SK-N-SH (cell line): ENCODE data around the gene NPW. TPM values are rescaled to one million over a fixed set of nuclear protein-coding genes. Genes with fewer than 3 reads are reported as not detected.
A peak's percentile ranks its signal among the peaks of the same experiment; 100 is the strongest.

Experiments
- CTCF ChIA-PET: fragments of 300-600, 350-600 bp; formaldehyde crosslinking; extraction: SDS; loops from one replicate; lab custom pipeline; 2021; lab: Yijun Ruan, JAX
- POLR2A ChIA-PET: fragments of 350-600 bp; sonication (Branson Sonifier 250); formaldehyde crosslinking; extraction: SDS; loops from one replicate; lab custom pipeline; 2020; ENCODE audit warnings: antibody characterized with exemption, inconsistent platforms; lab: Yijun Ruan, JAX
- DNase-seq: peaks from one replicate; pipeline ENCODE4 v3.0.0; 2012
- H2AFZ ChIP-seq: fragments of 200-600 bp; sonication (generic); 2 replicates; pipeline ENCODE4 v1.8.1; 2016; ENCODE audit warnings: antibody characterized with exemption, mild to moderate bottlenecking, low read depth
- H3F3A ChIP-seq: fragments of 200-600 bp; sonication (generic); replicated peaks from 2 replicates; pipeline ENCODE3; 2016; ENCODE audit warnings: antibody characterized with exemption, mild to moderate bottlenecking; ENCODE audit not compliant: insufficient read depth
- H3K27ac ChIP-seq, 2 experiments: fragments of 200-500 bp in 1 of 2; fragments of 200-600 bp in 1 of 2; sonication (Bioruptor generic) in 1 of 2; sonication (generic), shearing (Covaris generic) in 1 of 2; 2 replicates each; pipeline versions ENCODE4 v1.5.1 to v1.6.1; 2014 to 2016; ENCODE audit warnings: low read depth in 2 of 2, inconsistent platforms in 1 of 2, low read length in 1 of 2, mild to moderate bottlenecking in 1 of 2, mixed read lengths in 1 of 2
- H3K27me3 ChIP-seq: fragments of 200-600 bp; sonication (generic), shearing (Covaris generic); 2 replicates; pipeline ENCODE4 v1.6.1; 2016; ENCODE audit warnings: mixed run types; ENCODE audit not compliant: insufficient read depth
- H3K36me3 ChIP-seq, 2 experiments: fragments of 200-500 bp in 1 of 2; fragments of 200-600 bp in 1 of 2; sonication (Bioruptor generic) in 1 of 2; sonication (generic) in 1 of 2; replicated peaks in 1 of 2; 2 replicates each; pipeline versions ENCODE3 to v1.5.1; 2014 to 2016; ENCODE audit warnings: low read length in 1 of 2, mild to moderate bottlenecking in 1 of 2; ENCODE audit not compliant: insufficient read depth in 2 of 2, control insufficient read depth in 1 of 2
- H3K4me1 ChIP-seq, 2 experiments: fragments of 200-500 bp in 1 of 2; fragments of 200-600 bp in 1 of 2; sonication (Bioruptor generic) in 1 of 2; sonication (generic), shearing (Covaris generic) in 1 of 2; 2 replicates each; pipeline versions ENCODE4 v1.5.1 to v1.6.1; 2014 to 2016; ENCODE audit warnings: low read depth in 1 of 2, low read length in 1 of 2, mixed run types in 1 of 2; ENCODE audit not compliant: insufficient read depth in 2 of 2, control insufficient read depth in 1 of 2
- H3K4me2 ChIP-seq: fragments of 200-600 bp; sonication (generic), shearing (Covaris generic); 2 replicates; pipeline ENCODE4 v1.6.1; 2017; ENCODE audit warnings: mixed run types
- H3K4me3 ChIP-seq, 2 experiments: fragments of 200-500 bp in 1 of 2; fragments of 200-600 bp in 1 of 2; sonication (Bioruptor generic) in 1 of 2; sonication (generic), shearing (Covaris generic) in 1 of 2; 2 replicates each; pipeline versions ENCODE4 v1.5.1 to v1.8.1; 2014 to 2016; ENCODE audit warnings: low read depth in 2 of 2, inconsistent platforms in 1 of 2, low read length in 1 of 2, mild to moderate bottlenecking in 1 of 2, mixed read lengths in 1 of 2, moderate library complexity in 1 of 2
- H3K79me2 ChIP-seq: fragments of 200-600 bp; sonication (generic); 2 replicates; pipeline ENCODE4 v1.8.1; 2017; ENCODE audit warnings: mild to moderate bottlenecking; ENCODE audit not compliant: insufficient read depth
- H3K9ac ChIP-seq: fragments of 200-600 bp; sonication (generic); 2 replicates; pipeline ENCODE4 v1.6.1; 2017; ENCODE audit warnings: mixed run types
- H3K9me2 ChIP-seq: fragments of 200-600 bp; sonication (generic); 2 replicates; pipeline ENCODE4 v1.6.1; 2017; ENCODE audit warnings: mixed run types
- H3K9me3 ChIP-seq: fragments of 200-600 bp; sonication (generic); 2 replicates; pipeline ENCODE4 v1.6.1; 2017; ENCODE audit warnings: mixed run types, mild to moderate bottlenecking, moderate library complexity
- H4K20me1 ChIP-seq: fragments of 200-600 bp; sonication (generic); 2 replicates; pipeline ENCODE4 v1.6.1; 2017; ENCODE audit warnings: mild to moderate bottlenecking, mixed run types; ENCODE audit not compliant: insufficient read depth
- ELF1 ChIP-seq: IDR thresholded peaks from 2 replicates; pipeline ENCODE4 v1.4.0; 2012
- EP300 ChIP-seq, 2 experiments: IDR thresholded peaks; 2 replicates each; pipeline versions ENCODE4 v1.4.0 to v1.6.1; 2012; ENCODE audit warnings: borderline replicate concordance in 1 of 2, low read depth in 1 of 2, low read length in 1 of 2
- FOXM1 ChIP-seq: IDR thresholded peaks from 2 replicates; pipeline ENCODE4 v1.4.0; 2012; ENCODE audit warnings: low read depth, mild to moderate bottlenecking
- GABPA ChIP-seq: IDR thresholded peaks from 2 replicates; pipeline ENCODE4 v1.4.0; 2012; ENCODE audit warnings: low read depth, mild to moderate bottlenecking
- IRF3 ChIP-seq: fragments of 150-350 bp; IDR thresholded peaks from 2 replicates; pipeline ENCODE4 v1.6.1; 2016; ENCODE audit warnings: mild to moderate bottlenecking, low read depth, low read length
- JUND ChIP-seq: IDR thresholded peaks from 2 replicates; pipeline ENCODE4 v1.4.0; 2012
- NFIC ChIP-seq: IDR thresholded peaks from 2 replicates; pipeline ENCODE4 v1.4.0; 2012; ENCODE audit warnings: borderline replicate concordance
- PBX3 ChIP-seq: IDR thresholded peaks from 2 replicates; pipeline ENCODE4; 2012
- USF1 ChIP-seq: IDR thresholded peaks from 2 replicates; pipeline ENCODE4 v1.4.0; 2012; ENCODE audit warnings: low read depth, borderline replicate concordance
- USF2 ChIP-seq: fragments of 150-350 bp; IDR thresholded peaks from 2 replicates; pipeline ENCODE4 v1.6.1; 2017; ENCODE audit warnings: antibody characterized with exemption, low read length, low read depth, borderline replicate concordance
- YY1 ChIP-seq: IDR thresholded peaks from 2 replicates; pipeline ENCODE4 v1.4.0; 2012; ENCODE audit warnings: low read depth, mild to moderate bottlenecking
- WGBS: methylation state at CpG from one replicate; pipeline ENCODE4 v1.1.6; 2017; ENCODE audit warnings: low lambda C conversion rate; 5-methylcytosine and 5-hydroxymethylcytosine counted together
- polyA plus RNA-seq, 3 experiments: library from polyadenylated mRNA; depleted of rRNA; stranded (reverse); fragments of >200 nt; gene quantifications; 2 replicates each; pipeline ENCODE4 v1.2.3, GENCODE V29; 2012

The NPW gene
- polyA plus RNA-seq, 1 of the 3 experiments (the other 2 are of a cell fraction), result 1.1 TPM

GRCh38 chr16:1991588-1991947 lies 28.0 kb upstream of the NPW start:
- peaks cover 0 to 1% of the 10 kb centered on the region in 2 experiments for H3K36me3 ChIP-seq
- CTCF ChIA-PET, result interaction anchor here (0.6 to 12.9 kb wide), 2 partner anchors 13 to 123 kb away, joined by 3 to 108 read pairs; no protein-coding TSS in a partner anchor

GRCh38 chr16:1991948-1992703 lies 27.5 kb upstream of the NPW start:
- WGBS, result 69% methylated on average over 42 of the region's 96 CpGs
- no peak overlapping the region for H3K4me3 ChIP-seq
- DNase-seq, result peak; percentile 84
- H3K9me2 ChIP-seq, result no peaks in the 10 kb centered on the region
- peaks cover 2 to 3% of the 10 kb centered on the region in 2 experiments for H3K36me3 ChIP-seq
- CTCF ChIA-PET, result interaction anchor here (0.6 to 12.9 kb wide), 2 partner anchors 12 to 123 kb away, joined by 3 to 108 read pairs; no protein-coding TSS in a partner anchor
- H2AFZ ChIP-seq, result no peak overlapping the region
- H3K27ac ChIP-seq, result no peak overlapping the region
- H3K9ac ChIP-seq, result no peak overlapping the region
- H3F3A ChIP-seq, result peaks cover 22% of the 10 kb centered on the region
- no peaks in the 10 kb centered on the region for H3K9me3 ChIP-seq
- no peaks in the 10 kb centered on the region for H3K79me2 ChIP-seq
- H3K4me1 ChIP-seq, result peaks cover 0 to 18% of the 10 kb centered on the region in 2 experiments; a peak in 1 of 4 replicates
- H3K27me3 ChIP-seq, result no peaks in the 10 kb centered on the region
- POLR2A ChIA-PET, result interaction anchor here (0.8 kb wide), 1 partner anchor 163 kb away, joined by 3 read pairs; the partner anchor contains the start of gene TRAF7
- H4K20me1 ChIP-seq, result no peaks in the 10 kb centered on the region
- no peak overlapping the region for H3K4me2 ChIP-seq
- no peak for TF ChIP-seq GABPA
- no peak for TF ChIP-seq ELF1
- TF ChIP-seq, all 33 proteins: peak for 0

More at GRCh38 chr16:1991588-1991947, 28.0 kb upstream of the NPW start:
- Histone ChIP-seq H3F3A (peaks cover 20% of the 10 kb centered on the region), H3K4me3 (no peak overlapping the region), H3K27me3 (no peaks in the 10 kb centered on the region), H4K20me1 (no peaks in the 10 kb centered on the region), H2AFZ (no peak overlapping the region)
- 95% methylated on average over 17 of the region's 22 CpGs for WGBS
- TF ChIP-seq NFIC, result no peak
- TF ChIP-seq, all 33 proteins: peak for 0
- no peak overlapping the region for H3K27ac ChIP-seq
- no peaks in the 10 kb centered on the region for H3K9me2 ChIP-seq
- no peak overlapping the region for H3K9ac ChIP-seq
- no peak for DNase-seq
- H3K4me2 ChIP-seq, result no peak overlapping the region
- H3K4me1 ChIP-seq, result peaks cover 0 to 18% of the 10 kb centered on the region in 2 experiments; a peak in 1 of 4 replicates
- no peaks in the 10 kb centered on the region for H3K9me3 ChIP-seq
- no peaks in the 10 kb centered on the region for H3K79me2 ChIP-seq
- POLR2A ChIA-PET, result no interaction called here

GRCh38 chr16:1992704-1993317 lies 26.8 kb upstream of the NPW start:
- POLR2A ChIA-PET, result interaction anchor here (0.8 kb wide), 1 partner anchor 163 kb away, joined by 3 read pairs; the partner anchor contains the start of gene TRAF7
- Histone ChIP-seq H2AFZ (no peak overlapping the region), H4K20me1 (no peaks in the 10 kb centered on the region), H3F3A (peaks cover 22% of the 10 kb centered on the region), H3K4me2 (no peak overlapping the region), H3K4me1 (peaks cover 0 to 18% of the 10 kb centered on the region in 2 experiments; a peak in 1 of 4 replicates), H3K27me3 (no peaks in the 10 kb centered on the region), H3K9ac (no peak overlapping the region), H3K9me2 (no peaks in the 10 kb centered on the region), H3K4me3 (no peak overlapping the region), H3K36me3 (peaks cover 4 to 10% of the 10 kb centered on the region in 2 experiments), H3K79me2 (no peaks in the 10 kb centered on the region), H3K9me3 (no peaks in the 10 kb centered on the region), H3K27ac (no peak overlapping the region)
- no peak for DNase-seq
- CTCF ChIA-PET, result interaction anchor here (1.3 to 12.9 kb wide), 2 partner anchors 11 to 162 kb away, joined by 3 to 108 read pairs; no protein-coding TSS in a partner anchor
- WGBS, result 98% methylated on average over 18 of the region's 50 CpGs
- TF ChIP-seq USF2 (no peak), FOXM1 (no peak), YY1 (no peak), ELF1 (no peak), PBX3 (no peak), EP300 (IDR thresholded peaks at IDR 0.05; ENCODE audit: borderline replicate concordance in 1 of 2, low read depth in 1 of 2, low read length in 1 of 2) (no peak), IRF3 (no peak), JUND (no peak), USF1 (no peak)
